GM12865 (cell line): ENCODE data around the gene NDUFS8.

ENCODE experiments used
- DNase-seq: peaks from one replicate; pipeline ENCODE4 v3.0.0; 2010; ENCODE audit warnings: low read depth
- H3K4me3 ChIP-seq: 2 replicates; pipeline ENCODE4 v1.5.1; 2011; ENCODE audit warnings: mild to moderate bottlenecking, low read depth, low read length, control low read depth
- CTCF ChIP-seq: IDR thresholded peaks from 2 replicates; pipeline ENCODE4 v1.5.1; 2011; ENCODE audit warnings: low read length, control low read depth, low read depth, inconsistent platforms; ENCODE audit not compliant: insufficient read depth; ENCODE audit errors: missing control alignments

NDUFS8 gene

GRCh38 chr11:68016161-68016903 is 14.1 kb upstream of the NDUFS8 start:
- DNase-seq: no peak
- TF ChIP-seq CTCF: no peak
- no peak overlapping the region for H3K4me3 ChIP-seq

- DNase-seq: no peak
- TF ChIP-seq CTCF: no peak
- H3K4me3 ChIP-seq: no peak overlapping the region
Measured at GRCh38 chr11:68016904-68017817, 13.3 kb upstream of the NDUFS8 start.

GRCh38 chr11:68017980-68018729 is 12.3 kb upstream of the NDUFS8 start:
- H3K4me3 ChIP-seq: no peak overlapping the region
- no peak for DNase-seq
- no peak for TF ChIP-seq CTCF

- DNase-seq: no peak
Measured at GRCh38 chr11:68018730-68019190, 11.7 kb upstream of the NDUFS8 start.

GRCh38 chr11:68019486-68019885 is 11.0 kb upstream of the NDUFS8 start:
- no peak overlapping the region for H3K4me3 ChIP-seq
- TF ChIP-seq CTCF: no peak
- no peak for DNase-seq

More at GRCh38 chr11:68018730-68019190, 11.7 kb upstream of the NDUFS8 start:
- no peak for TF ChIP-seq CTCF
- no peak overlapping the region for H3K4me3 ChIP-seq

GRCh38 chr11:68020575-68020974 is 9.9 kb upstream of the NDUFS8 start:
- peak; percentile 13 for TF ChIP-seq CTCF
- no peak for DNase-seq
- H3K4me3 ChIP-seq: no peak overlapping the region
